ENCODE data around the gene MTHFD2L. TPM values are rescaled to one million over a fixed set of nuclear protein-coding genes. Genes with fewer than 3 reads are reported as not detected.

The MTHFD2L gene
- total RNA-seq, 1 experiment from 2014 or later, result 11.6 TPM

DNA sequence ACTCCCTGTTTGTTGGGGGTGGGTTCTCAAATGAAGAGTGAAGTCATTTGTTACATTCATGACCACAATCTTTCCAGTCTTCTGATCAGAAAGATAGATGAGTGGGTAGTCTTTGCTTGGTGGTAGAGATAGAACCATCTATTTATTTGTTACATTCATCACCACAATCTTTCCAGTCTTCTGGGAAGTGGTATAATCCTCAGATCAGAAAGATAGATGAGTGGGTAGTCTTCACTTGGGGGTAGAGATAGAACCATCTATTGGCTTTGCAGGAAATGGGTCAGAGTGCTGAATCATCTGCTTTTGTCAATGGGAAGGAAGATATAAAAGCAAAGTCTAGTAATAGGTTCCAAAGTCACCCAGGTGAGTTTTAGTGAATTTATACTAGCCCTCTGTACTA lies 86.1 kb downstream of the MTHFD2L start:
- H2BK20ac ChIP-seq (ENCODE audit: low read depth, low read length, poor library complexity, severe bottlenecking), result no peak overlapping the region
- no peaks in the 10 kb centered on the region for H3K23me2 ChIP-seq (ENCODE audit: insufficient read length, low read depth, low read length, poor library complexity, severe bottlenecking)
- Mint-ChIP-seq H3K27ac (no peak overlapping the region), H3K4me1 (no peaks in the 10 kb centered on the region), H3K27me3 (ENCODE audit: low read depth) (no peaks in the 10 kb centered on the region), H3K9me3 (no peaks in the 10 kb centered on the region), H3K36me3 (ENCODE audit: insufficient read depth in 1 of 3, low read depth in 3 of 3) (no peaks in the 10 kb centered on the region; a peak in 1 of 7 replicates), H3K4me3 (no peak overlapping the region)
- no peaks in the 10 kb centered on the region for H3K9me3 ChIP-seq (ENCODE audit: control insufficient read depth, low read depth, low read length)
- no peak overlapping the region for H2BK15ac ChIP-seq (ENCODE audit: low read depth, low read length)
- no peak overlapping the region for H3K18ac ChIP-seq (ENCODE audit: insufficient read length, low read depth, low read length)
- no peaks in the 10 kb centered on the region for H3K79me1 ChIP-seq (ENCODE audit: insufficient read depth, low read depth, low read length, poor library complexity, severe bottlenecking)
- no peak overlapping the region for H4K5ac ChIP-seq (ENCODE audit: insufficient read length, low read depth, low read length)
- no peak overlapping the region for H2AFZ ChIP-seq (ENCODE audit: low read length)
- H3K14ac ChIP-seq (ENCODE audit: insufficient read depth, low read length), result no peak overlapping the region
- H3K23ac ChIP-seq (ENCODE audit: insufficient read length, low read depth, low read length), result no peak overlapping the region
- no peak overlapping the region for H3K56ac ChIP-seq (ENCODE audit: insufficient read length, low read depth, low read length)
- H3K27me3 ChIP-seq (ENCODE audit: insufficient read depth, low read length), result no peaks in the 10 kb centered on the region
- TF ChIP-seq, protein P1, sequence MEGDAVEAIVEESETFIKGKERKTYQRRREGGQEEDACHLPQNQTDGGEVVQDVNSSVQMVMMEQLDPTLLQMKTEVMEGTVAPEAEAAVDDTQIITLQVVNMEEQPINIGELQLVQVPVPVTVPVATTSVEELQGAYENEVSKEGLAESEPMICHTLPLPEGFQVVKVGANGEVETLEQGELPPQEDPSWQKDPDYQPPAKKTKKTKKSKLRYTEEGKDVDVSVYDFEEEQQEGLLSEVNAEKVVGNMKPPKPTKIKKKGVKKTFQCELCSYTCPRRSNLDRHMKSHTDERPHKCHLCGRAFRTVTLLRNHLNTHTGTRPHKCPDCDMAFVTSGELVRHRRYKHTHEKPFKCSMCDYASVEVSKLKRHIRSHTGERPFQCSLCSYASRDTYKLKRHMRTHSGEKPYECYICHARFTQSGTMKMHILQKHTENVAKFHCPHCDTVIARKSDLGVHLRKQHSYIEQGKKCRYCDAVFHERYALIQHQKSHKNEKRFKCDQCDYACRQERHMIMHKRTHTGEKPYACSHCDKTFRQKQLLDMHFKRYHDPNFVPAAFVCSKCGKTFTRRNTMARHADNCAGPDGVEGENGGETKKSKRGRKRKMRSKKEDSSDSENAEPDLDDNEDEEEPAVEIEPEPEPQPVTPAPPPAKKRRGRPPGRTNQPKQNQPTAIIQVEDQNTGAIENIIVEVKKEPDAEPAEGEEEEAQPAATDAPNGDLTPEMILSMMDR (conservative IDR thresholded peaks at IDR 0.05), result no peak
- no peak overlapping the region for H3K27ac ChIP-seq (ENCODE audit: insufficient read length, low read depth, low read length)
- no peaks in the 10 kb centered on the region for H4K20me1 ChIP-seq (ENCODE audit: control insufficient read depth, insufficient read depth, insufficient read length)
- H2AK5ac ChIP-seq (ENCODE audit: insufficient read length, low read length), result no peak overlapping the region
- H4K91ac ChIP-seq (ENCODE audit: insufficient read length, low read depth, low read length), result no peak overlapping the region
- H3K4ac ChIP-seq (ENCODE audit: low read depth, low read length), result no peak overlapping the region
- H3K9ac ChIP-seq (ENCODE audit: extremely low read depth, insufficient read length, low read length), result no peak overlapping the region
- no peaks in the 10 kb centered on the region for H3K4me1 ChIP-seq (ENCODE audit: insufficient read depth, low read length)
- no peak for DNase-seq
- H3T11ph ChIP-seq (ENCODE audit: low read length), result no peak overlapping the region
- no peak overlapping the region for H2BK5ac ChIP-seq (ENCODE audit: insufficient read length, low read length)
- no peak overlapping the region for H4K8ac ChIP-seq (replicated peaks; ENCODE audit: insufficient read length, low read depth, low read length)
- H2BK120ac ChIP-seq (ENCODE audit: low read depth, low read length, poor library complexity, severe bottlenecking), result no peak overlapping the region
- H2BK12ac ChIP-seq (ENCODE audit: insufficient read length, low read depth, low read length), result no peak overlapping the region
- H3K4me2 ChIP-seq (ENCODE audit: insufficient read depth, insufficient read length, low read length), result no peak overlapping the region
- no peaks in the 10 kb centered on the region for H3K79me2 ChIP-seq (ENCODE audit: insufficient read depth, low read length)

Data from H9 (cell line).